Karpas-422 (cell line): ENCODE measurements around the gene TRPC4AP. TPM values are rescaled to one million over a fixed set of nuclear protein-coding genes. Genes with fewer than 3 reads are reported as not detected.

ENCODE experiments used
- DNase-seq: peaks from one replicate; pipeline ENCODE4 v3.0.0-alpha.2; 2015
- H2AFZ ChIP-seq: fragments of 200-600 bp; sonication (generic); 2 replicates; pipeline ENCODE4 v1.6.1; 2014; ENCODE audit warnings: antibody characterized with exemption, low read length, mixed read lengths
- H3K27ac ChIP-seq: fragments of 200-600 bp; sonication (generic); 2 replicates; pipeline ENCODE4 v1.5.1; 2014; ENCODE audit warnings: mild to moderate bottlenecking, low read length, moderate library complexity
- H3K27me3 ChIP-seq: fragments of 200-600 bp; sonication (generic); 2 replicates; pipeline ENCODE4 v1.6.1; 2014; ENCODE audit warnings: low read length, mixed read lengths
- H3K36me3 ChIP-seq: fragments of 200-600 bp; sonication (generic); 2 replicates; pipeline ENCODE4 v1.6.1; 2014; ENCODE audit warnings: low read length, mixed read lengths; ENCODE audit not compliant: insufficient read depth
- H3K4me1 ChIP-seq: fragments of 200-600 bp; sonication (generic); 2 replicates; pipeline ENCODE4 v1.6.1; 2014; ENCODE audit warnings: mild to moderate bottlenecking, low read length, mixed read lengths
- H3K4me2 ChIP-seq: fragments of 200-600 bp; sonication (generic); 2 replicates; pipeline ENCODE4 v1.6.1; 2014; ENCODE audit warnings: low read length, low read depth, mild to moderate bottlenecking; ENCODE audit not compliant: poor library complexity, severe bottlenecking
- H3K4me3 ChIP-seq: fragments of 200-600 bp; sonication (generic); 2 replicates; pipeline ENCODE4 v1.5.1; 2014; ENCODE audit warnings: mild to moderate bottlenecking, antibody characterized with exemption, low read length, mixed read lengths
- H3K79me2 ChIP-seq: fragments of 200-600 bp; sonication (generic); 2 replicates; pipeline ENCODE4 v1.6.1; 2014; ENCODE audit warnings: mild to moderate bottlenecking, low read length, mixed read lengths
- H3K9ac ChIP-seq: fragments of 200-600 bp; sonication (generic); 2 replicates; pipeline ENCODE4 v1.6.0; 2014; ENCODE audit warnings: low read length
- H3K9me2 ChIP-seq: fragments of 200-600 bp; sonication (generic), shearing (Covaris generic); replicated peaks from 2 replicates; pipeline ENCODE4 v1.6.0; 2014; ENCODE audit warnings: mild to moderate bottlenecking, low read length, moderate library complexity; ENCODE audit not compliant: insufficient read depth
- H3K9me3 ChIP-seq: fragments of 300-700, 200-600 bp; sonication (generic); 2 replicates; pipeline ENCODE4 v1.6.1; 2014; ENCODE audit warnings: low read length, mixed read lengths
- H4K20me1 ChIP-seq: fragments of 200-600 bp; sonication (generic); 2 replicates; pipeline ENCODE4 v1.6.1; 2014; ENCODE audit warnings: mild to moderate bottlenecking, antibody characterized with exemption, low read length, low read depth; ENCODE audit not compliant: insufficient read depth
- total RNA-seq: library from RNA; depleted of rRNA; stranded (reverse); fragments of >200 nt; shearing (Covaris generic); gene quantifications from 2 replicates; pipeline ENCODE4 v1.2.3, GENCODE V29; 2014; ENCODE audit warnings: low replicate concordance

The TRPC4AP gene
- total RNA-seq, 1 experiment from 2014 or later, result 30.3 TPM

- Histone ChIP-seq H3K9ac (no peak overlapping the region), H3K4me1 (peaks cover 31% of the 10 kb centered on the region), H3K4me3 (no peak overlapping the region), H3K4me2 (no peak overlapping the region), H3K27me3 (no peaks in the 10 kb centered on the region), H4K20me1 (no peaks in the 10 kb centered on the region), H3K27ac (no peak overlapping the region), H3K79me2 (no peaks in the 10 kb centered on the region), H2AFZ (no peak overlapping the region), H3K9me2 (no peaks in the 10 kb centered on the region), H3K9me3 (no peaks in the 10 kb centered on the region), H3K36me3 (no peaks in the 10 kb centered on the region)
- DNase-seq, result no peak
Measured at GRCh38 chr20:34980543-34981233, 111.9 kb downstream of the TRPC4AP start.

- H3K27me3 ChIP-seq, result no peaks in the 10 kb centered on the region
- peaks cover 31% of the 10 kb centered on the region for H3K4me1 ChIP-seq
- H3K79me2 ChIP-seq, result no peaks in the 10 kb centered on the region
- DNase-seq, result peak; percentile 62
- H3K27ac ChIP-seq, result no peak overlapping the region
- no peaks in the 10 kb centered on the region for H3K9me3 ChIP-seq
- no peak overlapping the region for H3K9ac ChIP-seq
- H3K9me2 ChIP-seq, result no peaks in the 10 kb centered on the region
- no peaks in the 10 kb centered on the region for H3K36me3 ChIP-seq
- no peaks in the 10 kb centered on the region for H4K20me1 ChIP-seq
- H3K4me2 ChIP-seq, result no peak overlapping the region
- no peak overlapping the region for H3K4me3 ChIP-seq
- no peak overlapping the region for H2AFZ ChIP-seq
Measured at GRCh38 chr20:34979366-34980153, 113.0 kb downstream of the TRPC4AP start.

- no peaks in the 10 kb centered on the region for H3K79me2 ChIP-seq
Measured at GRCh38 chr20:34978092-34978744, 114.4 kb downstream of the TRPC4AP start.

GRCh38 chr20:34977365-34978091 lies 115.1 kb downstream of the TRPC4AP start:
- no peak overlapping the region for H3K27ac ChIP-seq
- no peak overlapping the region for H3K9ac ChIP-seq
- no peaks in the 10 kb centered on the region for H4K20me1 ChIP-seq
- H2AFZ ChIP-seq, result no peak overlapping the region
- H3K9me2 ChIP-seq, result no peaks in the 10 kb centered on the region
- no peaks in the 10 kb centered on the region for H3K9me3 ChIP-seq
- DNase-seq, result no peak
- H3K36me3 ChIP-seq, result no peaks in the 10 kb centered on the region
- H3K27me3 ChIP-seq, result no peaks in the 10 kb centered on the region
- H3K4me1 ChIP-seq, result peaks cover 24% of the 10 kb centered on the region
- no peak overlapping the region for H3K4me2 ChIP-seq
- no peaks in the 10 kb centered on the region for H3K79me2 ChIP-seq
- no peak overlapping the region for H3K4me3 ChIP-seq

More at GRCh38 chr20:34978092-34978744, 114.4 kb downstream of the TRPC4AP start:
- H3K36me3 ChIP-seq, result no peaks in the 10 kb centered on the region
- H3K4me2 ChIP-seq, result no peak overlapping the region
- H3K27me3 ChIP-seq, result no peaks in the 10 kb centered on the region
- peaks cover 24% of the 10 kb centered on the region for H3K4me1 ChIP-seq
- no peaks in the 10 kb centered on the region for H4K20me1 ChIP-seq
- H3K27ac ChIP-seq, result no peak overlapping the region
- DNase-seq, result no peak
- H3K4me3 ChIP-seq, result no peak overlapping the region
- no peak overlapping the region for H2AFZ ChIP-seq
- H3K9me3 ChIP-seq, result no peaks in the 10 kb centered on the region
- H3K9me2 ChIP-seq, result no peaks in the 10 kb centered on the region
- no peak overlapping the region for H3K9ac ChIP-seq

- no peaks in the 10 kb centered on the region for H3K36me3 ChIP-seq
- H3K9me3 ChIP-seq, result no peaks in the 10 kb centered on the region
- H3K9me2 ChIP-seq, result no peaks in the 10 kb centered on the region
- no peak overlapping the region for H3K4me3 ChIP-seq
- DNase-seq, result no peak
- H3K4me2 ChIP-seq, result peak overlapping the region; percentile 29
- H2AFZ ChIP-seq, result no peak overlapping the region
- no peak overlapping the region for H3K9ac ChIP-seq
- H3K79me2 ChIP-seq, result no peaks in the 10 kb centered on the region
- H3K4me1 ChIP-seq, result peaks cover 24% of the 10 kb centered on the region
- no peak overlapping the region for H3K27ac ChIP-seq
- no peaks in the 10 kb centered on the region for H4K20me1 ChIP-seq
- no peaks in the 10 kb centered on the region for H3K27me3 ChIP-seq
Measured at GRCh38 chr20:34976286-34976685, 116.3 kb downstream of the TRPC4AP start.

- Histone ChIP-seq H3K9me2 (no peaks in the 10 kb centered on the region), H3K9ac (no peak overlapping the region), H3K9me3 (no peaks in the 10 kb centered on the region), H3K4me2 (no peak overlapping the region), H4K20me1 (no peaks in the 10 kb centered on the region), H3K27ac (no peak overlapping the region), H3K27me3 (no peaks in the 10 kb centered on the region), H3K4me1 (peaks cover 24% of the 10 kb centered on the region), H2AFZ (no peak overlapping the region), H3K4me3 (no peak overlapping the region), H3K36me3 (no peaks in the 10 kb centered on the region), H3K79me2 (no peaks in the 10 kb centered on the region)
- DNase-seq, result no peak
Measured at GRCh38 chr20:34974246-34974645, 118.4 kb downstream of the TRPC4AP start.

- no peaks in the 10 kb centered on the region for H3K9me3 ChIP-seq
- peaks cover 10% of the 10 kb centered on the region for H3K4me1 ChIP-seq
- H3K4me2 ChIP-seq, result no peak overlapping the region
- no peaks in the 10 kb centered on the region for H3K36me3 ChIP-seq
- H4K20me1 ChIP-seq, result no peaks in the 10 kb centered on the region
- H3K9ac ChIP-seq, result no peak overlapping the region
- no peaks in the 10 kb centered on the region for H3K27me3 ChIP-seq
- no peak overlapping the region for H3K27ac ChIP-seq
- no peak for DNase-seq
- H3K79me2 ChIP-seq, result no peaks in the 10 kb centered on the region
- no peaks in the 10 kb centered on the region for H3K9me2 ChIP-seq
- no peak overlapping the region for H2AFZ ChIP-seq
- no peak overlapping the region for H3K4me3 ChIP-seq
Measured at GRCh38 chr20:34971561-34972235, 120.9 kb downstream of the TRPC4AP start.
